Dendritic cell treated with granulocyte-macrophage colony-stimulating factor and Interleukin-4, amounts not matched to agents 40 ng/mL and 50 ng/mL, for 4 days (primary cell): ENCODE measurements around the gene VIPR2.

ENCODE experiments used
- H3K27ac Mint-ChIP-seq: one replicate; pipeline ENCODE4 v1.8.0; 2022; ENCODE audit warnings: mild to moderate bottlenecking, mixed read lengths
- H3K27me3 Mint-ChIP-seq: one replicate; pipeline ENCODE4 v1.8.0; 2022; ENCODE audit warnings: mild to moderate bottlenecking, mixed read lengths
- H3K36me3 Mint-ChIP-seq: one replicate; pipeline ENCODE4 v1.8.0; 2022; ENCODE audit warnings: low read depth, mixed read lengths
- H3K4me1 Mint-ChIP-seq: one replicate; pipeline ENCODE4 v1.8.0; 2022; ENCODE audit warnings: low read depth, mixed read lengths
- H3K4me3 Mint-ChIP-seq: one replicate; pipeline ENCODE4 v1.8.0; 2022; ENCODE audit warnings: mild to moderate bottlenecking, moderate library complexity, mixed read lengths
- H3K9me3 Mint-ChIP-seq: one replicate; pipeline ENCODE4 v1.8.0; 2022; ENCODE audit warnings: mixed read lengths
- intact Hi-C: fragments of 100-400 bp; cut with micrococcal nuclease; formaldehyde crosslinking; loops from one replicate; pipeline ENCODE4 v1.15.0; 2022

The VIPR2 gene

DNA sequence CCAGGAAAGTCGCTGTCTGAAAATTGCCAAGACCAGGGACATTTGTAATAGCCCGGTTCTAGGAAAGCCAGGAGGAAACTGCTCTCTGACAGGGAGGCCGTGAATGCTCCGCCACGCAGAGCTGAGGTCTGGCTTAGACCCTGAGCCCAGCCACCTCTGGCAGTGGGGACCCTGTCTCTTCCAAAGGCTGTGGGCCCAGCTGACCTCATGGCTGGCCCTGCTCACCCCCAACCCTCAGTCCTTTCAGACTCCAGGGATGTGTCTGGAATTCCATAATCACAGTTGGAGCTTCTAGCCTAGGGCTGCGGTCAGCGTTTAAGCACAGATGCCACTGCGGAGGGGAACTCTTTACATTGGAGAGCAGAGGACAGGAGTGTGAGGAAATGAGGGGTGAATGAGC lies 6.6 kb upstream of the VIPR2 start:
- Mint-ChIP-seq H3K27me3 (peaks cover 7% of the 10 kb centered on the region), H3K9me3 (no peaks in the 10 kb centered on the region), H3K36me3 (no peaks in the 10 kb centered on the region), H3K4me1 (no peaks in the 10 kb centered on the region), H3K27ac (no peak overlapping the region), H3K4me3 (no peak overlapping the region)
- intact Hi-C loops: no loop called here

DNA sequence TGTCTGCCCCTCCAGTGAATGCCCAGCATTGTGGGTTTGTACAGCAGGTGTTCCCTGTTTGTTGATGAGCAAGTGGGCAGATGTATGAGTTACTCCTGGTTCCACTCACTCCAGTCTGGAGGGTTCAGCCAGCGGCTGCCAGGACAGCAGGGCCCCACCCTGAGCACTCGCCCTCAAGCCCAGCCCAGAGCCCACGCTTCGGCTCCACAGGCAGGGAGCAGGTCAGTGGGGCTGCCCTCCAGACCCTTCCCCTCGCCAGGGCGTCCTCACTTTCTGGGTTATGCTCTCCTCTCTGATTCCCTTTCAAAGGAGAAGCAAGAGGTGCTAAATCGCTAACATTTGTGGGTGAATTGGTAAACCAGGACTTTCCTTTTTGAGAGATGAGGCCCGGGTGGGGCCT lies 4.8 kb upstream of the VIPR2 start:
- Mint-ChIP-seq H3K9me3 (no peaks in the 10 kb centered on the region), H3K4me1 (no peaks in the 10 kb centered on the region), H3K4me3 (no peak overlapping the region), H3K27ac (no peak overlapping the region), H3K36me3 (no peaks in the 10 kb centered on the region), H3K27me3 (peaks cover 14% of the 10 kb centered on the region)
- intact Hi-C loops: no loop called here

DNA sequence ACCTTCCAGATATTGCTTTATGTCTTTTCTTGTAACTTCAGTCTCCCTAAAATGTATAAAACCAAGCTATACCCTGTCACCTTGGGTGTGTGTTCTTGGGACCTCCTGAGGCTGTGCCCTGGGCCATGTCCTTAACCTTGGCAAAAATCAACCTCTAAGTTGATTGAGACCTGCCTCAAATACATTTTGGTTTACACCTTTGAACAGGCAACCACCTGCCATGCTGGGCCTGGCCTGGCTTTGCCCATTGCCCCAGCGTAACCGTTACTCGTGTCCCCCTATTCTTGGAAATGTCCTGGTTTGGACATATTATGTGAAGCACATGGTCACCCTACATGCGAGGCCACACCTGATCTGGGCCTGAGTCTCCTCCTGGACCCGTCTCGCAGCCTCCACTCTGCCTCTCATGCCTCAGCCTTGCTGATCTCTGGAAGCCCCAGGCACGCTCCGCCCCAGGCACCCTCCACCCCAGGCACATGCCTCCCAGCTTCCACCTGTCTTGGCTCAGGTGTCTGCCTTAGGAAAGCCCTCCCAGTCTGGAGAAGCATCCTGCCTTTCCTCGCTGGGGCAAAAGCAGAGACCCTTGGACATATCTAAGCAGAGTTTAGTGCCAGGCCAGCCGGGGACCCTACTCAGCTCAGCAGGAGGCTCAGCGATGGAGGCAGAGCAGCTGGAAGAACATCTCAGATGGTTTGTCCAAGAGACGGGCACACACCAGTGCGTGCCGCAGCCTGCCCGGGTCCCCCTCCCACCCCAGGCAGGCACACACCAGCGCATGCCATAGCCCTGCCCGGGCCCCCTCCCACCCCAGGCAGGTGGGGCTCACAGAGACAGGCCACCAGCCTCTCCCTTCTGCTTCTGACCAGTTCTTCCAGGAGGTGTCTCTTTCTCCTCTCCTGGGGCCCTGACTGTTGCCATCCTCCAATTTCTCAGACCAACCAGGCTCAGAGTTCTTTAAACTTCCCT lies 4.0 kb upstream of the VIPR2 start:
- Mint-ChIP-seq H3K36me3 (no peaks in the 10 kb centered on the region), H3K27ac (no peak overlapping the region), H3K9me3 (no peaks in the 10 kb centered on the region), H3K27me3 (peaks cover 21% of the 10 kb centered on the region), H3K4me1 (no peaks in the 10 kb centered on the region), H3K4me3 (no peak overlapping the region)
- intact Hi-C loops: no loop called here

DNA sequence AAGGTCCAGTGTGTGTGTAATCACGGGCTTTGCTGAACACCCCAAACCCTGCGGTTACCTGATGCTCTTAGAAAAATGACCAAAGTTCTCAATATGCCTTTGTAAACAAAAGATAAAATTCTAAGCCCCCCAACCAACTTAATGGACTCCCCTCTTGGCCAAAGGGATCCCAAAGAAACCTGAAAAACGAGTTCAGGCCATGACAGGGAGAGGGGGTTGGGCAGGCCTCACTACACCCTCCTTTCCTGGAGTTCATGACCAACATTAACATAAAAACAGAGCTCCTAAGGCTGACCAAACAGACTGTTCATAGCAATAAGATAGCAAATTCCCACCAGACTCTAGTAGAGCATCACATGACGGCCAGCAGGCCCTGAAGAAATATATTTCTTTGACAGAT lies 3.0 kb upstream of the VIPR2 start:
- intact Hi-C loops: no loop called here

DNA sequence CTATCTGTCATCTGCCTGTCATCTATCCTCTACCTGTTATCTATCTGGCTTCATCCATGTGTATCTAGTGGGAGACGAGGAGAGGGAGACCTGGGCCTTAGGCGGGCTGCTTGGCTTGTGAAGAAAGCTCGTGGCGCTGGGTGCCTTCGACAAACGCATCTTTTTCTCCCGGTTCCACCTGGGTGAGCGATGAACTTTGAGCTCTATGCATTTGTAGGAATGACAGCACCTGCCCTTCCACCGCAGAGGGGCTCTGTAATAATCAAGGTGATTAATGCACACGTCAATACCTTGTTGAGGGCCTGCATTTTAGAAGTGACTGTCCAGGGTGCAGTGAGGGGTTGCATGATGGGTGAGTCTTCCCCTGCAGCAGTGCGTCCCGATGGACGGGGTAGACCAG lies 2.6 kb upstream of the VIPR2 start:
- no peaks in the 10 kb centered on the region for H3K9me3 Mint-ChIP-seq
- no peak overlapping the region for H3K4me3 Mint-ChIP-seq
- intact Hi-C loops: no loop called here
- H3K4me1 Mint-ChIP-seq: no peaks in the 10 kb centered on the region
- no peaks in the 10 kb centered on the region for H3K36me3 Mint-ChIP-seq
- peaks cover 32% of the 10 kb centered on the region for H3K27me3 Mint-ChIP-seq
- no peak overlapping the region for H3K27ac Mint-ChIP-seq

More for the DNA sequence above, 3.0 kb upstream of the VIPR2 start:
- Mint-ChIP-seq H3K4me3 (no peak overlapping the region), H3K36me3 (no peaks in the 10 kb centered on the region), H3K9me3 (no peaks in the 10 kb centered on the region), H3K27me3 (peaks cover 30% of the 10 kb centered on the region), H3K4me1 (no peaks in the 10 kb centered on the region), H3K27ac (no peak overlapping the region)

DNA sequence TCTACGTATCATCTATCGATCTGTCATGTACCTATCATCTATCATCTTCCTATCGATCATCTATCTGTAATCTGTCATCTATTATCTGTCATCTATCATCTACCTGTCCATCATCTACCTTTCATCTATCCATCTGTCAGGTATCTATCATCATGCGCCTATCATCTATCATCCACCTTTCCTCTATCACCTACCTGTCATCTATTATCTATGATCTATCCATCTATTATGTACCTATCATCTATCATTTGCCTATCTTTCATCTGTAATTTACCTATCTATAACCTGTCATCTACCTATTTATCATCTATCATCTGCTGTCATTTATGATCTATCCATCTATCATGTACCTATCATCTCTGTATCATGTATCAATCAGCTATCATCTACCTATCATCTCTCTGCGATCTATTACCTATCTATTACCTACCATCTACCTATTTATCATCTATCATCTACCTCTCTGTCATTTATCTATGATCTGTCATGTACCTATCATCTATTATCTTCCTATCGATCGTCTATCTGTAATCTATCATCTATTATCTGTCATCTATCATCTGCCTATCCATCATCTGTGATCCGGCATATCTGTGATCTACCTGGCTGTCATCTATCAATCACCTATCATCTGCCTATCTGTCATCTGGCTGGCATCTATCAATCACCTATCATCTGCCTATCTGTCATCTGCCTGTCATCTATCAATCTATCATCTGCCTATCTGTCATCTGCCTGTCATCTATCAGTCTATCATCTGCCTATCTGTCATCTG lies 1.6 kb upstream of the VIPR2 start:
- H3K9me3 Mint-ChIP-seq: no peaks in the 10 kb centered on the region
- H3K27me3 Mint-ChIP-seq: peaks cover 40% of the 10 kb centered on the region
- H3K36me3 Mint-ChIP-seq: no peaks in the 10 kb centered on the region
- no peak overlapping the region for H3K4me3 Mint-ChIP-seq
- H3K4me1 Mint-ChIP-seq: no peaks in the 10 kb centered on the region
- intact Hi-C loops: no loop called here
- H3K27ac Mint-ChIP-seq: no peak overlapping the region

DNA sequence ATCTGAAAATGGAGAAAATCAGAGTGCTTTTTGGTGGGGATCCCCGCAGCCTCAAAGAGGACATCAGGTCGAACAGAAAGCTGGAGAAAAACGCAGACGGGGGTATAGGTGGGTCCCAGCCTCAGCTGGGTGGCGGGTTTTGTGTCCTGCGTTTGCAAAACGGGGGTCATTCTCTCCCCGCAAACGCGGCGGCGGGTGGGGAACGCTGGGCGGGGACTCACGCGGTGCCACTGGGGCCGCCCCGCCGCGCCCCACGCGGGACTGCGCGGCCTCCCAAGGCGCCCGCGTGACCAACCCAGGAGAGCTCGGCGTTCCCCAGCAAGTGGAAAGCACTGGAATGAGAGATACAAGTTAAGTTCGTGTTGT lies 806 bp upstream of the VIPR2 start:
- H3K9me3 Mint-ChIP-seq: no peaks in the 10 kb centered on the region

DNA sequence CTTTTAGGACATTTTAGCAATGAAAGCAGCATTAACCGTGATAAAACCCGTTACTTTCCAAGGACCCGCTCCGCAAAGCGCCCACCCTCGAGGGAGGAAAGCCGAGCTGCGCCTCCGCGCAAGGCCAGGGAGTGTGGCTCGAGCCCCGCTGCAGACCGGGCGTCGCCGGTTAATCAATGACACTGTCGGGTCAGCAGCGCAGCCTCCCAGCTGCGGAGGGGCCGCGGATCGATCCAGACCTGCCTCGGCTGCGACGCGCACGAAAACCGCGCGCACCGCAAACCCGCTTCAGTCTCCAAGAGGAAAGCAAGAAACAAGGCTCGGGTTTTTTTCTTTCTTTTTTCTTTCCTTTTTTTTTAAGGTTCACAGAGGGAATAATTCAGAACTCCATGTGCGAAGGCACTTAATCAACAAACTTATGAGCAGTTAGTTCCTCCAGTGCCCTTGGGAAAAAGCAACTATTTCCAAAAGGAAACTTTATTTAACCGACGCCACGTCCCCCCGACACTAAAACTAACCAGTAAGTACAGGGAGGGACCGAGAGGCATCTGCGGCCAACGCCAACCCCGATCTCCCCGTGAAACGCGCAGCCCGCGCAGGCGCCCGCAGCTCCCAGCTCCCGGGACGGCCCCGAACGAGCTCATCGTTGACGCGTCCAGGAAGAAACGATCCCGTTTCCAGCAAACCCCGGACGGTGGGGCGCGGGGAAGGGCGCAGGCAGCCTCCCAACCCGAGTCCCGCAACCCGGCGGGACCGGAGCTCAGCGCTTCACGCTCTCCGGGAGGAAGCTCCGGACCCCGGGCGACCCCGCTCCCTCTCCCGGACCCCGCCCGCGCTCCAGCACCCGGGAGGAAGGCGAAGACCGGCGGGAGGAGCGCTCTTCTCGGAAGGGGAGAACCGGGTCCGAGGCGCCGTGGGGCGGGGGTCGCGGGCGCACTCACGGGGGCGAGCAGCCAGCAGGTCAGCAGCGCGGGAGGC lies 598 bp downstream of the VIPR2 start:
- H3K27me3 Mint-ChIP-seq: peaks cover 52% of the 10 kb centered on the region
- no peaks in the 10 kb centered on the region for H3K4me1 Mint-ChIP-seq
- H3K36me3 Mint-ChIP-seq: no peaks in the 10 kb centered on the region
- no peak overlapping the region for H3K27ac Mint-ChIP-seq
- intact Hi-C loops: no loop called here
- no peak overlapping the region for H3K4me3 Mint-ChIP-seq
- H3K9me3 Mint-ChIP-seq: no peaks in the 10 kb centered on the region

More for the DNA sequence above, 806 bp upstream of the VIPR2 start:
- H3K4me3 Mint-ChIP-seq: no peak overlapping the region
- H3K4me1 Mint-ChIP-seq: no peaks in the 10 kb centered on the region
- peaks cover 46% of the 10 kb centered on the region for H3K27me3 Mint-ChIP-seq
- intact Hi-C loops: no loop called here
- no peak overlapping the region for H3K27ac Mint-ChIP-seq
- no peaks in the 10 kb centered on the region for H3K36me3 Mint-ChIP-seq

DNA sequence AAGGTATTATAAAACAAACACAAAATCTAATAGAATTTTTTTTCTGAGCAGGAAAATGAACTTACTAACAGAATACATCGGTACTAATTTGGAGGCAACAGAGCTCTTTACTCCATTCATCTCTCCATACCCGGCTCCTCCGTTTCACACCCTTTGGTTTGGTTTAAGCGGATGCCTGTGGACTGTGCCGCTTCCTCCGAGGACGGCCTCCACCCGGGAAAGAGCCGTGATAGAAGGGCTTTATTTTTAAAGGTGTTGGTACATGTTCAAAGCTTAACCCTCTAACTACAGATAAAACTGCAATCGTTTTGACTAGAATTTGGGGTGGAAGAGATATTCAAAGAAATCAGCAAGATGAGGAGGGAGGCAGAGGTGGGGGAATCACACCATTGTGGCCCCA lies 1.9 kb downstream of the VIPR2 start:
- Mint-ChIP-seq H3K27ac (no peak overlapping the region), H3K36me3 (no peaks in the 10 kb centered on the region), H3K27me3 (peaks cover 48% of the 10 kb centered on the region), H3K4me1 (no peaks in the 10 kb centered on the region), H3K9me3 (no peaks in the 10 kb centered on the region), H3K4me3 (no peak overlapping the region)
- intact Hi-C loops: no loop called here

DNA sequence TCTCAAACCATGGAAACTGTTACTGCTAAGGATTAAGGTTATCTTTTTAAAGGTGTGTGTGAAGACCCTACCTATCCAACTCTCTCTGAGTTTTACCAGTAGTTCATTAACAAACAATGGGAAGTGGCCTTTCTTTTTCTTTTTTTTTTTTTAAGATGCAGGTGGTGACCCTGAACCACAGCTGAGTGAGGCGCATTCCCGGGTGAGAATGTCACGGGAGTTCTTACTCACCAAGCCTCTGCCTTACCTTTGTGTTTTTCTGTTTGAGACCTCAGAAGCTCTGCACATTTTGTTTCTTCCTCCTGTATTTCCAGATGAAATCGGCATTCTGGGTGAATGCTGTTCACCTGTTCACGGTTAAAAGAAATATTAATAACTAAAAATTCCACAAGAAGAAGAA lies 2.5 kb downstream of the VIPR2 start:
- no peak overlapping the region for H3K27ac Mint-ChIP-seq
- no peaks in the 10 kb centered on the region for H3K4me1 Mint-ChIP-seq
- intact Hi-C loops: no loop called here
- H3K4me3 Mint-ChIP-seq: no peak overlapping the region
- no peaks in the 10 kb centered on the region for H3K36me3 Mint-ChIP-seq
- no peaks in the 10 kb centered on the region for H3K9me3 Mint-ChIP-seq
- peaks cover 47% of the 10 kb centered on the region for H3K27me3 Mint-ChIP-seq

DNA sequence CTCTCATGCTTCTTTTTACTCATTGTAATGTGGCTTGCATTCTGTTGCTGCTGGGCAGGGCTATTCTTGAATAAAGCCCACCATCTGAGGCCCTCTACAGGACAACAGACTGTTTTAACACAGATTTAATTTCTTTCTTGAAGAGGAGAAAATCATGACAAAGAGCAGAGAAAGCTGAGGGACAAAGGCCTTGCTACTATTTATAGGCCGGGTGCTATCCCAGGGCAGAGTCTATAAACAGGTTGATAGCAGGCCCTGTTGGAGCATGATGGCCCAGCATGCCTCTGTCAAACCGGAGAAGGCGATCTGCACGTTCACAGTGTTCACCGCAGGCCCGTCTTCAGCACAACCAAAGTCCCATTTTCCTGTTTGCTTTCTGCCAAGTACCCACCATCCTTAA lies 3.0 kb downstream of the VIPR2 start:
- Mint-ChIP-seq H3K36me3 (no peaks in the 10 kb centered on the region), H3K4me3 (no peak overlapping the region), H3K4me1 (no peaks in the 10 kb centered on the region), H3K9me3 (no peaks in the 10 kb centered on the region), H3K27ac (no peak overlapping the region), H3K27me3 (peaks cover 47% of the 10 kb centered on the region)
- intact Hi-C loops: no loop called here

DNA sequence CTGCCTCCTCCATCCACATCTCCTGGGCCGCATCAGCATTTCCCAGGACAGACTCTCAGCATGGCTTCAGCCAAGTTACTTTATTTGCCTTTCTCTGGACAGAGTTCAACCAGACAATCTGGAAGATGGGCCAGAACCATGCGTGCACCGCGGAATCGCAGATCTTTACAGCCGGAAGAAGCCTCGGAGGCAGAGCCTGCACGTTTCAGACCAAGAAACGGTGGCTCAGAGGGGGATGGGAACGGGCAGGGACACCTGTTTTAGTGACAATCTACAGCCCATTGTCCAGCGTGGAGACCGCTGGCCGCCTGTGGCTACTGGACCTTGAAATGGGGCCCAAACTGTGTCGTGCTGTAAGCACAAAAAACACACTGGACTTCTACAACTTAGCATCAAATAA lies 3.5 kb downstream of the VIPR2 start:
- Mint-ChIP-seq H3K36me3 (no peaks in the 10 kb centered on the region), H3K4me1 (no peaks in the 10 kb centered on the region), H3K4me3 (no peak overlapping the region), H3K9me3 (no peaks in the 10 kb centered on the region), H3K27me3 (peaks cover 47% of the 10 kb centered on the region), H3K27ac (no peak overlapping the region)
- intact Hi-C loops: no loop called here

DNA sequence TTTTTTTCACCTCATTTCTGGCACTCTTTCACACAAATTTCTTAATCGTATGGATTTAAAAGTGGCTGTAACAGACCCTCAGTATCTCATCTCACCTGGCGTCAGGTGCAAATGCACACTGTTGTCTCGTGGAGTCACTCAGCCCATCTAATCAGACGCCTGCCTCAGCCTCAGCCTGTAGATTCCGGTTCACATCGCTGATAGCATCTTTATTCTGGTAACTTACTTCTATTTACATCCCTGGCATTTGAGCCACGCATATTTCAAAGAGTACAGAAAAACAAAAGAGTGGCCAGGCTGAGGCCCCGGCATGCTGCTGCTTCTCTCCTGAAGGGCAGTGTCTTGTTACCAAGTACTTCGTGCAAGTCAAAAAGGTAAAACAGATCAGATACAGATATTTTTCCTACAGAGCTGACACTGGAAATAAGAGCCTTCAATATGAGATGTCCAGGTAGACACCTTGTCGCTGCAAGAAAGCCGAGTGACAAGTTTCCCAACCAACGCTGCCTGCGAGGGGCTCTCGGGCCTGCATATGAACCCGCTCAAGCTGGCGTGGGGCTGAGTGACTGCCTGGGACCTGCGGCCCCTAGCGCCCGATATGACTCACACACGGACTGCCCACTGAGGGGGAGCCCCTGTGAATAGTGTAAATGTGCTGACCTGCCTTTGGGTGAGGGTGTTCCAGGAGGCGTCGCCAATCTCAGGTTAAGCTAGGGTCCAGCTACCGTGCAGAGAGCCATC lies 4.3 kb downstream of the VIPR2 start:
- H3K9me3 Mint-ChIP-seq: no peaks in the 10 kb centered on the region

More for the DNA sequence above, 4.3 kb downstream of the VIPR2 start:
- no peaks in the 10 kb centered on the region for H3K36me3 Mint-ChIP-seq
- no peak overlapping the region for H3K27ac Mint-ChIP-seq
- no peak overlapping the region for H3K4me3 Mint-ChIP-seq
- intact Hi-C loops: no loop called here
- peaks cover 44% of the 10 kb centered on the region for H3K27me3 Mint-ChIP-seq
- H3K4me1 Mint-ChIP-seq: no peaks in the 10 kb centered on the region
